SKM-1 (cell line): ENCODE measurements around the gene PTPRA.
A peak's percentile ranks its signal among the peaks of the same experiment; 100 is the strongest.

Experiments
- DNase-seq: peaks from one replicate; lab custom pipeline; 2025; ENCODE audit not compliant: unreplicated experiment; lab: John Stamatoyannopoulos, UW

The PTPRA gene

DNA sequence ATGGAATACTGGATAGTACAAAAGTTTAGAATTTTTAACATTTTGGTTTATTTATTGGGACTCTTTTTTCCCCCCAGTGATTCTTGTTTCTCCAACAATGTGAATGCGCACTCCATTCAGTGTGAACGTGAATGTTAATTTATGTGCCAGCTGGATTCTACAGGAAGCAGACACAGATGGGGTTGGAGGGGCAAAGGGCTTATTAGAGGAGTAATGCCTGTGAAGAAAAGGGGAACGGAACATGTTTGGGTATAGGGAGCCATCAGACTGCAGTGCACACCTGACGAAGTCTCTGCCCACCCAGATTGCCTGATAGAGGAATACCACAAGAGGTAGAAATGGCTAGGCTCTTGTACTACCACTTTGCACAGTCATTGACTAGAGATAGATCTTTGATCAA lies 48.2 kb downstream of the PTPRA start:
- DNase-seq = no peak

DNA sequence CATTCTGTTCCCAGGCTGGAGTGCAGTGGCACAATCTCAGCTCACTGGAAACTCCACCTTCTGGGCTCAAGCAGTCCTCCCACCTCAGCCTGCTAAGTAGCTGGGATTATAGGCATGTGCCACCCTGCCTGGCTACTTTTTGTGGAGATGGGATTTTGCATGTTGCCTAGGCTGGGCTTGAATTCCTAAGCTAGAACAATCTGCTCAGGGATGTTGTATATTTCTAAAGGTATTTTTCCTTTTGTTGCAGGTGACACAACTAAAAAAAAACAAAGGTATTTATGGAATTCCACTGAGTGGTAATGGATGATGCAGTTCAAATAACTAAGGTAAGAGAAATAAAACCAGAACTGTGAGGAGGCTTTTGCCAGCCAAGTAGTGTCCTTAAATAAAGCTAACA lies 49.7 kb downstream of the PTPRA start:
- DNase-seq = no peak

DNA sequence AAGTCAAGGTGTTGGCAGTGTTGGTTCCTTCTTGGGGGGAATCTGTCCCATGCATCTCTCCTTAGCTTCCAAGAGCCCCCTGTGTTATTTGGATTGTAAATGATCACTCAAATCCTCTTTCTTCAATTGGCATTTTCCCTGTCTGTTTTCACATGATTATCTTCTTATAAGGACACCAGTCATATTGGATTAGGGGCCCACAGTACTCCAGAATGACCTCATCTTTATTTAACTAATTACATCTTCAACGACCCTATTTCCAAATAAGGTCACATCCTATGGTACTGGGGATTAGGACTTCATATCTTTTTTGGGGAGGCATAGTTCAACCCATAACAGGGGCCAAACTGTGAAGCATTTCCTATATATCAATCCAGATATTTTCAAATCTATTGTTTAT lies 57.3 kb downstream of the PTPRA start:
- DNase-seq = no peak

DNA sequence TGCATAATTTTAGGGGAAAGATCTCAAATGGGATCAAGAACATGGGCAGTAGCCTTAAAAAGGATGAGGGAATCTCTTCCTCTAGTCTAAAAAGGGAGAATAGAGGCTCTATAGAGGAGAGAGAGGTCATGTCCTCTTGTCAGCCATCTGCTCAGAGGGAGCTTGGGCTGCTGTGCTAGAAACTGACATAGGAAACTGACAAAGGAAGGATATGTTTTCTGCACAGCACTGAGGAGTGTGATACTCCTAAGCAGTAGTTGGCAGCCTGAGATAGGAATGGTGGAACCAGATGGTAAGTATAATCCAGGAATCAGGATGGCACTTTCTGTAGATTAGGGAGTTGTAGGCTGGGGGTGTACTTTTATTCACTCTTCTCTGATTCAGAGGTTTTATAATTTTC lies 59.2 kb downstream of the PTPRA start:
- no peak for DNase-seq

DNA sequence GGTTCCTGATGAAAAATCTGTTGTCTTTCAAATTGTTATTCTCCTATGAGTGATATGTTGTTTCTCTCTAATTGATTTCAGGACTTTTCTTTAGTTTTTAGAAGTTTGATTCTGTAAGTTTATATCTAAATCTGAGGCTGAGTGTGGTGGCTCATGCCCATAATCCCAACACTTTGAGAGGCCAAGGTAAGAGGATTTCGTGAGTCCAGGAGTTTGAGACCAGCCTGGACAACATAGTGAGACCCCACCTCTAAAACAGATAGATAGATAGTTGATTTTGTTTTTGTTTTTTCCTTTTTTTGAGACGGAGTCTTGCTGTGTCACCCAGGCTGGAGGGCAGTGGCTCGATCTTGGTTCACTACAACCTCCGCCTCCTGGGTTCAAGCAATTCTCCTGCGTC lies 64.6 kb downstream of the PTPRA start:
- no peak for DNase-seq

DNA sequence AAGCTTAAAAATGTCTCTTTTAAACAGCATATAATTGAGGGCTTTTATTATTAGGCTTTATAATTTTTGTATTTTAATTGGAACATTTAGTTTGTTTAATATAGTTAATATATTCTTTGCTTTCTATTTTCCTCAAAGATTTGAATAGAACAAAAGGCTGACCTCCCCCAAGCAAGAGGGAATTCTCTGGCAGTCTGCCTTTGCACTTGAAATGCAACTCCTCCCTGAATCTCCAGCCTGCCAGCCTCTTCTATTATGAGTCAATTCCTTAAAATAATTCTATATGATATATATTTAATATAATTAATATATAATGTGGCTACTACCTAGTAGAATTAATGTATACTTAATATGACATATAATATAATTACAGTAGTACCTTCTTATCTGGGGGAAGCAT lies 69.2 kb downstream of the PTPRA start:
- DNase-seq = no peak

DNA sequence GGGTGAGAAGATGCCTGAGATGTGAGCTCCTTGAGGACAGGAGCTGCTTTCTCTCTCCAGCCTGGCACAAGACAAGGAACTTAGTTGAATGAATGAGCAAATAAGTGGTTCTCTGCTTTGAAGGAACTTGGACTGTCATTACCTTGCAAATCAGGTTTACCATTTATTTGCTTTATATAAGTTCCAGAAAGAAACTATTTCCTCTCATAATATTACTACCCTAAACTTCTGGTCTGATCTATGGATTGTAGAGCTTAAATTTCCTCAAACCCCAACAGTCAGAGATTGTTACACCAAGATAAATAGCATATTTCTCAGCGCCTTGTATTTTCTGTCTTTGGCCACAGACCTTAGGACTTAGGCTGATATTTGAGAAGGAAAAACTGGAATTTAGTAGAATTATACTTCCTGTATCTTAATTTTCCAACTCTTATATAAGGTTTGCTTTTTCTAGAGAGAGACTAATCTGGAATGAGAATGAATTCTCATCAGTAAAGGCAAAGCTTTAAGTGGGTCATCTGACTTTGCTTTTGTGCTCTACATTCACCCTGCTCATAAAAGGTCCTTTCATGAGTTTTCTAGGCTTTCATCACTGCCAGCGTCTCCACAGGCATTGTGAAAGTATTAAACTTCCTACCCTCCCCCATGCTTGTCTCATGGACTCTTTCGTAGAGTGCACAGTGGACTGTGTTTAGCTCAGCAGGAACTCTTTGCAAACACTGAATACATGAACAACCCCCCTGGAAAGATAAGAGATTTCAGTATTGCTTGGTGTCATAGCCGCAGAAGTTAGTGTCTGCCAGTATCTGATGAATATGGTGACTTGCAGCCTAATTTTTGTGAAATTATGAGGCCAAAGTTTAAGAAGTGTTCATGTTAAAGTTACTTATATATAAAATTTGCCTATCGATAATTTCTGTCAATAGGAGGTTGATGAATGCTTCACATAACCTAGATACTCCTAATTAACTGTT lies 74.0 kb downstream of the PTPRA start:
- DNase-seq = peak; percentile 4

DNA sequence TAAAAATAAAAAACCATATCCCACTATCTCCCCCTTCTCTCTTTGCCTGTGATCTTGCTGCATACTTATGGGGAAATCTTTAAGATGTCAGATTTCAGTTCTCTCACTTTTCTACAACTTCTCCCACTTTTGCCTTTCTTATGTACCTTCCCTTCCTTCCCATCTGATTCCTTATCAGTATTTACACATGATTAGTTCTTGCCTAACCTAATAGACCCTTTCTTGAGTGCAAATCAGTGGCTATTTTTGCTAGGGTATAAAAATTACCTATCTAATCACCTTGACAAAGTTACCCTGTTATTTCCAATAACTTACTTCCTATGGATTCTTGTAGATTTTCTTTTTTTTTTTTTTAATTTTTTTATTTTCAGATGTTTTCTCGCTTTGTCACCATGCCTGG lies 75.7 kb downstream of the PTPRA start:
- no peak for DNase-seq

DNA sequence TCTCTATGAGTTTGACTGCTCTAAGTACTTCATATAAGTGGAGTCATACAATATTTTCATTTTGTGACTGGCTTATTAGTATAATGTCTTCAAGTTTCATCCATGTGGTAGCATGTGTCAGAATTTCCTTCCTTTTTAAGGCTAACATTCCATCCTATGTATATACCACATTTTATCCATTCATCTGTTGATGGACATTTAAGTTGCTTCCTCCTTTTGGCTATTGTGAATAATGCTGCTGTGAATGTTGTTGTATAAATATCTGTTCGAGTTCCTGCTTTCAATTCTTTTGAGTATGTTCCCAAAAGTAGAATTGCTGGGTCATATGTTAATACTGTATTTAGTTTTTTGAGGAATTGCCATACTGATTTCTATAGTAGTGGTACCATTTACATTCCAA lies 79.5 kb downstream of the PTPRA start:
- no peak for DNase-seq

DNA sequence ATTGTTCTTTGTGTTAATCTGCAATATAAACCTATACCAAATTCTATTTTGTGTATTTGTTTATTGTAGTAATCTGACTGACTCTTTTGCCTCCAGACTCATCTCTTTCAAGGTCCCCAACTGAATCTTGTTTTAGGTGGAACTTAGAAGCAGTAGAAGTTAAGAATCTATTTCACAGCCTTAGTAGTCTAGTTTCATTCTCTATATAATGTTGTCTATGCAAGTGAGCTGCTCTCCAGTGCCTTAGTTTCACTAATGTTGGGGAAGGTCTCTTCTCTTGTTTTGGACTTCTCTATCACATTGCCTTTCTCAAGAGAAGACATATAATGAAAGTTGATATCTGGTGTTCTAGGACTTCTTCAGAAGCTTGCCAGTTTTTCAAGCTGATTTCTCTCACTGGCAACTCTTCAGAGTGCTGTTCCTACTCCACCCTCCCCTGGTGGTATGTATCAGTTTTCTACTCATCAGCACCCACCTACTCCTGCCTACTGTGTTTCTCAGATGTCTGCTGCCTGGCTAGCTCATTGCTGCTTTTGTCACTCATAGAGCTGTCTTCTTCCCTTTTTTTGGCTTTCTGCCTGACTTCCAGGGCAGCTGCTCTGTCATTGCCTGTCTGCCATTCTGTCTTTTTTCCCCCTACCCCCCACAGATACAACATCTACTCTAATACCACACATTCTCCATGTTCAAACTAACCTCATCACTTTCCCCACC lies 82.1 kb downstream of the PTPRA start:
- DNase-seq = no peak

DNA sequence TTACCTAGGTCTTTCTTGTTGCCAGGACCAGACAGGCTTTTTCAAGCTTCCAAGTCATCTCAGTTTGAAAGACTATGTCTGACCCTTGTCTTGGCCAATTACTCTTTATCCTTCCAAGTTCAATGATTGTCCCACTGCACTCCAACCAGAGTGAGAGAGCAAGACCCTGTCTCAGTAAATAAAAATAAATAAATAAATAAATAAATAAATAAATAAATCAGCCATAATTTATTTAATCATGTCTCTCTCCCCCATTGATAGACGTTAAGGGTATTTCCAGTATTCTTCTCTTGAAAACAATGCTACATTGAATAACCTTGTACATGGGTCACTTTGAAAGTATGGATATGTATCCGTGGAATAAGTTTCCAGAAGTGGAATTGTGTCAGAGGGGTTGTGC lies 83.2 kb downstream of the PTPRA start:
- no peak for DNase-seq

DNA sequence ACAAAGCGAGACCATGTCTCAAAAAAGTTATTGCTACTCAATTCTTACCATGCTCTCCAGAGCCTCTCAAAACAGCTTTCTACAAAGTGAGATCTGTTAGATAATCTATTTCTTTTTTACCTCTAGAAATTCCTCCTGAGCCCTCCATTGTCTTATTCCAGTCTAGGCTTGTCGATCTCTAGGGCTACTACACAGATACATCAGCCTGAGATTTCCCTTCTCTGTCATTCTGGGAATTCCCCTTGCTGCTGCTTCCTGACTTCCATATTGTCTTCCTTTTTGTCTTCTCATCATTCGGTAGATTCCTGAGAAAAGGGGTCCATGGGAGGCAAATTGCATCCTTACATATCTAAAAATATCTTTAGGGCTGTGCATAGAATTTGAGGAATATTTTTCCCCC lies 94.6 kb downstream of the PTPRA start:
- DNase-seq = no peak

DNA sequence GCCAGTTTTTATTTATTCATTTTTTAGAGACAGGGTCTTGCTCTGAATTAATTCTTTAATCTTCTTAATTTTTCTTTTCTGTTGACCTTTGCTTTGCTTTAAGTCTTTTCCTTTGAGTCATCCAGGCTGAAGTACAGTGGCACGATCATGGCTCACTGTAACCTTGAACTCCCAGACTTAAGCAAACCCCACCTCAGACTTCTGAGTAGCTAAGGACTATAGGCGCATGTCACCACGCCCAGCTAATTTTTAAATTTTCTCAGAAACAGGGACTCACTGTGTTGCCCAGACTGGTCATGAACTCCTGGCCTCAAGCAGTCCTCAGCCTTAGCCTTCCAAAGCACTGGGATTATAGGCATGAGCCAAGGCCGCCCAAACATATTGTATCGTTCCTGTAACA lies 98.8 kb downstream of the PTPRA start:
- no peak for DNase-seq

DNA sequence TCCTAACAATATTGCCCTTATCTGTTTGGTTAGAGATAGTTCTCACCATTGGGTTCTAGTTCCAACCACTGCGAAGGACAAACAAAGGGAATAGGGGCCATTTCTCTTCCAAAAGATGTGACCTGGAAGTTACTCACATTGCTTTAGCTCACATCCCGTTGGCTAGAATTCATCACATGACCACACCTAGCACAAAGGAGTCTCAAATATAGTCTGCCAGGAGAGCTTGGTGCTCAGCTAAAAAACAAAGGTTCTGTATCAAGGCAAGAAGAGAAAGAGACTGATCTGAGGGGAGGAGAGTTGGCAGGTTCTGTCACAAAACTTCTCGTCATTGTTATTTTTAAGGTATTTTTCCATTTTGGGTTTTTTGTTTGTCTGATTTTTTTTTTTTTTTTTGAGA lies 100.3 kb downstream of the PTPRA start:
- DNase-seq = no peak

DNA sequence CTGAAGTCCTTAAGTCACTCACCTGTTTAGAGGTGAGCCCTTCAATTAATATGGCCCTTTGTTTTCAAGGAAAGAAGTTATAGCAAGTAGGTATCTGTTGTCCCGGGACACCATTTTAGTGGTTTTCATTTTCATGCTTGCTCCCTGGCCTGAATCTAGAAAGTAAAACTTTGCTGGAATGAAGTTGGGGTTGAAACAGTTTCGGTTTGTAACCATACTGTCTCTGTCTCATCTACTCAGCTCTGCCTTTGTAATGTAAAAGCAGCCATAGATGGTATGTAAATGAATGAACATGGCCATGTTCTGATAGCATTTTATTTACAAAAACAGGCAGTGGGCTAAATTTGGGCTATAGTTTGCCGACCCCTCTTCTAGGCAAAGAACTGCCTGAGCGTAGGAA lies 105.2 kb downstream of the PTPRA start:
- no peak for DNase-seq

DNA sequence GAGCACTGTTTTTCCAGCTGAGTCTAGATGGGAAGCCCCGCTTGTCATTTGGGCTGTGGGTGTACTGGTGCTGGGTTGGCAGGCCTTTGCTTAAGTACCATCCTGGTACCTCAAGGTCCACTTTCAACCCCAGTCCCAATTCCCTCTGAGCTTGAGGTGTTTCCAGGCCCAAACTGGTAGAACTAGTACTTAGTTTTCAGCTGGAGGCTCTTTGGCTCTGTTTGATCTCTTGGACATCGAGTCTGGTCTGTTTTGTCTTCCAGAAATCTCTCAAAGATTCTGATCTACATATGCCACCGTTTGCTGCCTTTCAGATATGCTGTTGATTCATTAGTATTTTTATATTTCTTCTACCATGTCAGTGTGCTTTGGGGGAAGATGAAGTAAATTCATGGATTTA lies 108.4 kb downstream of the PTPRA start:
- DNase-seq = no peak

DNA sequence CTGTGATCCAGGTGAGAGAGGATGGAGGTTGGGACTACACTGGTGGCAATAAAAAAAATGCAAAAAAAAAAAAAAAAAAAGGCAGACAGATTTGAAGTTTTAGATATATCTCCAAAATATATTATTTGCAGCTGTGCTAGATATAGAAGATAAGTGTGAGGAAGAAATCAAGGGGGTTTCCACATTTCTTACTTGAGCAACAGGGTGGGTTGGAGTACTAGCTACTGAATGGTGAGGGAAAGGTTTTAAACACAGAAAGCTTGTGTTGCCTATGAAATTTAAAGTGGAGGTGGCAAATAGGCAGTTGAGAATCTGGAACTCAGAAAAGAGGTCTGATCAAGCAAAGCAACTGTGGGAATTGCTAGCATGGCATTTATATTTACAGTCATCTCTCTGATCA lies 110.2 kb downstream of the PTPRA start:
- DNase-seq = no peak

DNA sequence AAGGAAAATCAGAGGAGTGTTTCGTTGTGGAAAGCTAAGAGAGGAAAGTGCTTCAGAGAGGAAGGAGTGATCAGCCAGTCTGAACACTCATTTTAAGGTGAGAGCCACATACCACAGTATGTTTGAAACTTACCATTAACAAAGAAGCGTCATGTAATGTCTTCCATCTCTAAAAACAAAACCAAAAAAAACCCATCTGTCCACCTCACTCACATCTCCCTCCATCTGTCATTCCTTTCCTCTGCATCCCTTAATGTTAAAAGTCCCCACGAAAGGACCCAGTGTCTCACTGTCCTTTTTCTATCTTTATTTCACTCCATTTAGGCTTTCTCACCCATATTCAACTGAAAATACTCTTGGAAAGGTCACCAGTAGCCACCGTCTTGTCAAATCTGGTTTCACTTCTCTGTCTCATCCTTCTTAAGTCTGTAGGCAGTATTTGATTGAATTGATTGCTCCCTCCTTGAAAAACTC lies 110.8 kb downstream of the PTPRA start:
- DNase-seq = no peak

DNA sequence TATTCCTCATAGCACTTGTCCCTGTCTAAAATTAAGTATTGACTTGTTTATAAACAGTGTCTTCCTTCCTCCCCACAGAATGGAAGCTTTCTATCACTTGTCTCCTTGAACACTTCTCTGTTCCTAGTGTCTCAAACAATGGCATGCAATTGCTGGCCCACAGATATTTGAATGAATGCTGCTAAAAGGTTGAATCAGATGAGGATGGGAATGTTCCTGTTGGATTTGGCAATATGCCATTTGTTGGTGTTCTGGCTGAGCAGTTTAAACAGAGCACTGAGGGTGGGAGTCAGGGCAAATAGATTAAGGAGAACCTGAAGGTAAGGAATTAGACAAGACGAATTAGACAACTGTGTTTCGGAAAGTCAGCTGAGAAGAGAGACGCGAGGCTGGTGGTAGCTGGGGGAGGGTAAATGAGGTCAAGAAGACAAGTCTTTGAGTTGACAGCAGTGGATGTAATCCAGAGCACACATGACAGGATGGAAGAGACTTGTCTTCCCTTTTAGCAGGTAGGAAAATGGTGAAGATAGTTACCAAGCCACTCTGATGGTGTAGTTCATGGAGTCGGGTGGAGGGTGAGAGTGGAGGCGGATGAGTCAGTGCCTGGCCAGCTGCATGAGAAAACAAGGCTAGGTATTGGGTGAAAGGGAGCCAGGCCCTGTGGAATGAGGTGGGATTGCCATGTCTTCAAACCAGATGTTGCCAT lies 111.8 kb downstream of the PTPRA start:
- no peak for DNase-seq

DNA sequence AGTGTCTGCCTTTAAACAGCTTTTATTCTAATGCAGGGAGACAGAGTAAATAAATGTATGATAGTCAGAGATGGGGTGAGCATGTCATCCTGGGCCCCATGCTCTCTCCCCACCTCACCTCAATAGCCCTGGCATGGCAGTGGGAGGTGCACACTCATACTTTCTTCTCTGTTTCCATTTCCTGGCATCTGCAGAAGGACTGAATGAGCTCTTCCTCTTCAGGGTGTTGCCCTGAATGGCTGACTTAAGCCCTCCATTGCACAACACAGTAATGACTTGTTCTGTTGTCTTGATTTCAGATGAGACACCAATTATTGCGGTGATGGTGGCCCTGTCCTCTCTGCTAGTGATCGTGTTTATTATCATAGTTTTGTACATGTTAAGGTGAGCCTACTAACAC lies 113.2 kb downstream of the PTPRA start:
- peak; percentile 28 for DNase-seq

DNA sequence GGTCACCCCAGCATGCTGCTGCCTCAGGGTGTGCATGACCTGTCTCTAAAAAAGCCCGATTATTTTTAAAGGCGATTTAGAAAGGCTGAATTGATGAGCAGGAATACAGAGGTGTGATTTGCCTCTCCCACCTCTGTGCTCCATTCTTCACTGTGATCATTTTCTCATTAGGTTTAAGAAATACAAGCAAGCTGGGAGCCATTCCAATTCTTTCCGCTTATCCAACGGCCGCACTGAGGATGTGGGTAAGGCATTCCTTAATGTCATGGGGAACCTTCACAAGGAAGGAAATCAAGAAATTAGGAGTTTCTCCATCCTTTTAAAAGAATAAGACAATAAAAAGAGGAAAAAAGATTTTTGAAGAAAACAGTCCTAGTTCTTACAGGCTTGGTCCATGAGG lies 114.6 kb downstream of the PTPRA start:
- no peak for DNase-seq

DNA sequence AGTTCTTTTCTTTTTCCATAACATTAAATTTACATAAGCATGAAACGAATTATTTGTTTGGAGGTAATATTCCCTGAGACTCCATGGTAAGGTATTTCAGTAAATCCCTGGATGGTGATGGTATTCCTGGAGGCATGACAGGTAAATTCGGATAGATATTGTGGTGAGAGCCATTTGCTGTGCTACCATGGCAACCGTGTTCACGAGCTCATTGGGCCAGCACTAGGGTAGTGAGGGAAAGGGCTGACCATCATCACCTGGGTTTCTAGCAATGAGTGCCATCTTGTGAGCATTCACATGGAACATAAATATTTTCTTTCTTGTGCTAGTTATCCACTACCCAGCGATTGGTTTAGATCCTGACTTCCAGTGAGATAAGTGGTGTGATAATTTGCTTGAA lies 118.3 kb downstream of the PTPRA start:
- no peak for DNase-seq
